ENCODE results near the gene IFFO2. TPM values are rescaled to one million over a fixed set of nuclear protein-coding genes. Genes with fewer than 3 reads are reported as not detected.

Gene IFFO2
- total RNA-seq, 2 donors from 2014 or later, result 4.6 to 6.4 TPM

DNA sequence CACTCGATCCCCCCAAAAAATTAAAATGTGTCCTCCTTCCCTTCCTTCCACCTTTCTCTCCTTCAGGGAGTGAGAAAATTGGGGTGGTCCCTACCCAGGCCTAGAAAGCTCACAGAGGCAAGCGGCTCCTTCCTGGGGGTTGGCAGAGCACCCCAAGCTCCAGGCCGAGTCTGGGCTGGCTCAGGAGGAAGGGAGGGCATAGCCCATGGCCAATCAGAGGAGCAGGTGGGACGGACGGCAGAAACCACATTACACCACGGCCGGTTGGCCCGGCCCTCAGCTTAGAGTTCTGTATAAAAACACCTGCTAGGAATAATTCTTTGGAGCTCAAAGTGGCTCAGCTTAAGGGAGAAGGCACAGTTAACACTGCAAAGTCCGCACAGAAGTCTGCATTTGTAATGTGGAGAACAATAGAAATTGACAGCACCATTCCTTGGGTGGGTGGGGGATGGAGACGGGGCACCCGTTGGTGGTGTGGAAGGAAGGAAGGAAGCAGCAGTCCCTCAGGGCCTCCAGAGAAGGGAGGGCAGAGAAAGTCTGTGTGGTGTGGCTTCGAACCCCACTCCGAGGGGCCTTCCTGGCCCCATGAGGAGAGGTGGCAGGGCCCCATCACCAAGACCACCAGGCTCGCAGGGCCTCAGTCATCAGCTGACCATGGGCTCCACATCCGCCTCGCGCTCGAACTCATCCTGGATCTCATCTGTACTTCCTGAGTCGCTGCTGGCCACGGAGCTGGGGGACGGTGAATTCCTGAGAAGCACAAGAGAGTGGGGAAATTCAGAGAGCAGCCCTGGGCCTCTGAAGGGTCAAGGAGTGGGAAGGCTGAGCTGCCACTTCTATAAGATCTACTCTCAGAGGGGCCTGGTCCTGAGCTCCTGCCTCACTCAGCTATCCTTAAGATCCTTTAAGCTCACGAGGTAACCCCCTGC, 48.3 kb downstream of the IFFO2 start:
- Mint-ChIP-seq H3K27me3 (ENCODE audit: insufficient read depth) (peaks cover 10% of the 10 kb centered on the region), H3K4me3 (no peak overlapping the region), H3K9me3 (no peaks in the 10 kb centered on the region), H3K27ac (peak overlapping the region; percentile 26), H3K36me3 (ENCODE audit: low read depth) (peaks cover 18% of the 10 kb centered on the region), H3K4me1 (peaks cover 4% of the 10 kb centered on the region)
- Histone ChIP-seq H3K4me1 (ENCODE audit: control insufficient read depth, insufficient read depth, low read length) (no peaks in the 10 kb centered on the region), H3K9ac (ENCODE audit: extremely low read depth, low read length, poor library complexity, severe bottlenecking) (no peak overlapping the region), H3K36me3 (ENCODE audit: control insufficient read depth, insufficient read depth, low read length) (peaks cover 15% of the 10 kb centered on the region), H3K9me3 (ENCODE audit: control insufficient read depth, low read length) (no peaks in the 10 kb centered on the region), H3K27ac (ENCODE audit: low read depth, low read length) (no peak overlapping the region), H3K4me3 (ENCODE audit: low read length) (no peak overlapping the region), H3K27me3 (ENCODE audit: control insufficient read depth, insufficient read depth, low read length, poor library complexity, severe bottlenecking) (peaks cover 9% of the 10 kb centered on the region)
- no peak for TF ChIP-seq CTCF (conservative IDR thresholded peaks at IDR 0.05)
- WGBS, 2 experiments (ENCODE audit: insufficient coverage in 1 of 2, insufficient read length in 1 of 2), result 90 to 92% methylated on average over 17 to 22 of the region's 22 CpGs
- no peak for DNase-seq

DNA sequence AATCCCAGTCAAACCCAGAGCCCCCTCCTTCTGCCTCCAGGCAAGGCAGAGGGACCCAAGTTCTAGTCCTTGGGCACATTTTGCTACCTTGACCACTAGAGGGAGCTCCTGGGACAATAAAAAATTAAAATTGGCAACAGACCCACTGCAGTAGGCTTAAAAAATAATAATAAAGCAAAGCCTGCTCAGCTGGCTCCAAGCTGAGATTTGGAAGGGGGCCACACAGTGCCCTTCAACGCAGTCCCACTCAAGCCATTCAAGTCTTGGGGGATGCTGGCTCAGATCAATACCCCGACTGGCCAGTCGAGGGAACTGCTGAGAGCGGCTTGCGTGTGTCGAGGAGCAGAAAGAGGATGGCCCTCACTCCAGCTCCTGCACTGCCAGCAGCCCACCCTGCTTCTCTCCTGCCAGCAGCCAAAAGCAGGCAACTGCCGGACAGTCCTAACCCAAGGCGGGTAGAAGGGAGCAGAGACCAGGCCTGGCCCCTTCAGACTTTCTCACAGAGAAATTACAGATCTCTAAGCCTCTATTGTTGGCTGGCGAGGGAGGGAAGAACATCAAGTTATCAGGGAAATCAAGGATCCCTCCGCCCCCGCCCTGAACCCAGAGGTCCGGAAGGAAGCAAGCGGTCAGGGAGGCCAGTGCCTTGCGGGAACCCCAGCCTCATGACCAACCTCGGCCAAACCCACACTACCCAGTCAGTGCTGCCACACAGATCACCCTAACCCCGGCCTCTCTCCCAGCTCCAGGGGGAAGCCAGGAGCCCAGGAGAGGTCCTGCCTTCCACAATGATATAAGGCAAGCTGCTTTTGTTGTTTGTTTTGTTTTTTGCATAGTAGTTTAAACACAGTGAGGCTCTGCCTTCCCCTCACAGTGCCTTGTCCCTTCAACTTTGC, 49.2 kb downstream of the IFFO2 start:
- Mint-ChIP-seq H3K27me3 (ENCODE audit: insufficient read depth) (peaks cover 10% of the 10 kb centered on the region), H3K27ac (peak overlapping the region; percentile 26), H3K4me3 (no peak overlapping the region), H3K4me1 (peaks cover 4% of the 10 kb centered on the region), H3K9me3 (no peaks in the 10 kb centered on the region), H3K36me3 (ENCODE audit: low read depth) (peaks cover 17% of the 10 kb centered on the region)
- peak; percentile 86 for DNase-seq
- Histone ChIP-seq H3K4me1 (ENCODE audit: control insufficient read depth, insufficient read depth, low read length) (no peaks in the 10 kb centered on the region), H3K27ac (ENCODE audit: low read depth, low read length) (no peak overlapping the region), H3K9me3 (ENCODE audit: control insufficient read depth, low read length) (no peaks in the 10 kb centered on the region), H3K4me3 (ENCODE audit: low read length) (no peak overlapping the region), H3K9ac (ENCODE audit: extremely low read depth, low read length, poor library complexity, severe bottlenecking) (no peak overlapping the region), H3K36me3 (ENCODE audit: control insufficient read depth, insufficient read depth, low read length) (peaks cover 15% of the 10 kb centered on the region), H3K27me3 (ENCODE audit: control insufficient read depth, insufficient read depth, low read length, poor library complexity, severe bottlenecking) (peaks cover 9% of the 10 kb centered on the region)
- peak; percentile 100 for TF ChIP-seq CTCF (conservative IDR thresholded peaks at IDR 0.05)
- WGBS, 2 experiments (ENCODE audit: insufficient coverage in 1 of 2, insufficient read length in 1 of 2), result 81 to 86% methylated on average over 8 to 16 of the region's 16 CpGs

DNA sequence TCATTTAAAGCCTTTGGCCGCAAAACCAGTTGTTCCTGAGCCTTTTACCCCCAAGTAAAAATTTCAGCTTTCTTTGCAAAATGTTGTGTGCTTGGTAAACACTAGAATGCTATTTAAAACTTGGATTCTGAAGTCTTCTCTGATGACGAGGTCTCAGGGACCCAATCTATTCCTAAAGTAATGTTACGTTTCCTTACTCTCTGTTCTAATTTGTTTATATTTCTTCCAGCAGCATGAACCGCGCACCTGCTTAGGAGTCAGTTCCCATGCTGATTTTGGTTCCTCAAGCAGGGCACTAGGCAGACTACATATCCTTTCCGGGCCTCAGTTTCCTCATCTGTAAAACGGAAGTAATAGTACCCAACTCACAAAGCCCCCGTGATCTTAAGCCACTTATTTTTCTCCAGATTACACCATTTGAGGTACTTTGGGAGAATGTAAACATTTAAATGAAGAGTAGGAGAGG, 53.2 kb downstream of the IFFO2 start:
- no peak for DNase-seq
- Histone ChIP-seq H3K36me3 (ENCODE audit: control insufficient read depth, insufficient read depth, low read length) (no peaks in the 10 kb centered on the region), H3K27me3 (ENCODE audit: control insufficient read depth, insufficient read depth, low read length, poor library complexity, severe bottlenecking) (peaks cover 48% of the 10 kb centered on the region), H3K9ac (ENCODE audit: extremely low read depth, low read length, poor library complexity, severe bottlenecking) (peak overlapping the region; percentile 97), H3K27ac (ENCODE audit: low read depth, low read length) (peak overlapping the region; percentile 45), H3K9me3 (ENCODE audit: control insufficient read depth, low read length) (no peaks in the 10 kb centered on the region), H3K4me3 (ENCODE audit: low read length) (peak overlapping the region; percentile 86), H3K4me1 (ENCODE audit: control insufficient read depth, insufficient read depth, low read length) (peaks cover 9% of the 10 kb centered on the region)
- Mint-ChIP-seq H3K36me3 (ENCODE audit: low read depth) (peaks cover under 1% of the 10 kb centered on the region), H3K4me3 (peak overlapping the region; percentile 85), H3K27ac (peak overlapping the region; percentile 100), H3K9me3 (no peaks in the 10 kb centered on the region), H3K4me1 (peaks cover 13% of the 10 kb centered on the region), H3K27me3 (ENCODE audit: insufficient read depth) (peaks cover 48% of the 10 kb centered on the region)
- no peak for TF ChIP-seq CTCF (conservative IDR thresholded peaks at IDR 0.05)
- 68 to 73% methylated on average over 6 to 8 of the region's 8 CpGs for WGBS, 2 experiments (ENCODE audit: insufficient coverage in 1 of 2, insufficient read length in 1 of 2)

Measured in endodermal cell (in vitro differentiated cells).